Right cardiac atrium (tissue), 5 donors: ENCODE measurements around the gene IGSF10. TPM values are rescaled to one million over a fixed set of nuclear protein-coding genes. Genes with fewer than 3 reads are reported as not detected.

ENCODE experiments used
- ATAC-seq, 2 donors: fragments of 200-7000 bp; cut with Tn5 transposase; one replicate each; pipeline versions ENCODE4 v1.8.0 to v1.9.1; 2020; ENCODE audit warnings: moderate library complexity in 2 of 2, mild to moderate bottlenecking in 1 of 2
- DNase-seq, 3 donors: peaks; one replicate each; pipeline ENCODE4 v3.0.0-alpha.2; 2020
- H3K27ac ChIP-seq: one replicate; pipeline ENCODE4 v1.5.1; 2013; ENCODE audit warnings: mild to moderate bottlenecking, low read length, control low read depth, moderate library complexity
- H3K27me3 ChIP-seq: one replicate; pipeline ENCODE4 v1.6.1; 2013; ENCODE audit not compliant: control insufficient read depth, insufficient read depth
- H3K4me1 ChIP-seq: one replicate; pipeline ENCODE4 v1.6.1; 2013; ENCODE audit warnings: low read length; ENCODE audit not compliant: control insufficient read depth, insufficient read depth
- H3K4me3 ChIP-seq: one replicate; pipeline ENCODE4 v1.5.1; 2013; ENCODE audit warnings: low read length, control low read depth
- H3K9me3 ChIP-seq: one replicate; pipeline ENCODE4 v1.6.1; 2013; ENCODE audit warnings: low read length; ENCODE audit not compliant: control insufficient read depth
- WGBS: extraction: QIAGEN DNeasy Blood & Tissue Kit; methylation state at CpG from one replicate; pipeline ENCODE4 v1.1.7; 2013; 5-methylcytosine and 5-hydroxymethylcytosine counted together
- intact Hi-C, 4 donors: fragments of 100-400 bp; cut with DNase I; formaldehyde crosslinking; loops; one replicate each; pipeline versions ENCODE4 v1.11.0 to v1.14.0; 2022 to 2023
- polyA plus RNA-seq: library from polyadenylated mRNA; stranded (reverse); fragments of 200-250 nt; gene quantifications from one replicate; pipeline ENCODE4 v1.2.3, GENCODE V29; 2013
- total RNA-seq, 4 donors: library from RNA; stranded (reverse); fragmentation: NEBNext Ultra II Directional; extraction: Animal tissue kit (Norgen Biotek cat#: 25700); gene quantifications; one replicate each; pipeline ENCODE4 v1.2.1, GENCODE V29; 2021
- donor health status: healthy with polysubstance abuse.
- donor health status: DM: no; HTN: yes; CAD: no.
- donor health status: DM: no; HTN: no; CAD: no.
- donor health status: DM: no; HTN: yes; CAD: no; lungs with severe emphysema.
- donor health status: DM: yes; HTN: yes; CAD: no.

The IGSF10 gene
- total and polyA plus RNA-seq, 5 donors = 5.0 to 19.3 (median 12.5) TPM

- Histone ChIP-seq H3K27me3 (no peaks in the 10 kb centered on the region), H3K9me3 (no peaks in the 10 kb centered on the region), H3K4me1 (no peaks in the 10 kb centered on the region), H3K4me3 (no peak overlapping the region), H3K27ac (no peak overlapping the region)
- ATAC-seq (no peak), DNase-seq (no peak)
- intact Hi-C loops = loop anchor here in 1 of 4 donors (10.0 kb wide), 1 partner anchor 372 kb away; no protein-coding TSS in a partner anchor
- 90% methylated on average over 6 of the region's 6 CpGs for WGBS
Observed at GRCh38 chr3:151462278-151462780, 1.5 kb upstream of the IGSF10 start.

- 38% methylated on average over 2 of the region's 2 CpGs for WGBS
- peak overlapping the region; percentile 49 for H3K27ac ChIP-seq
- no peaks in the 10 kb centered on the region for H3K27me3 ChIP-seq
- no peaks in the 10 kb centered on the region for H3K4me1 ChIP-seq
- ATAC-seq (peak in 1 of 2 donors; percentile 24), DNase-seq (no peak)
- intact Hi-C loops = loop anchor here in 1 of 4 donors (10.0 kb wide), 1 partner anchor 375 kb away; no protein-coding TSS in a partner anchor
- peak overlapping the region; percentile 42 for H3K4me3 ChIP-seq
- H3K9me3 ChIP-seq = no peaks in the 10 kb centered on the region
Observed at GRCh38 chr3:151460228-151460627, 633 bp downstream of the IGSF10 start.

DNA sequence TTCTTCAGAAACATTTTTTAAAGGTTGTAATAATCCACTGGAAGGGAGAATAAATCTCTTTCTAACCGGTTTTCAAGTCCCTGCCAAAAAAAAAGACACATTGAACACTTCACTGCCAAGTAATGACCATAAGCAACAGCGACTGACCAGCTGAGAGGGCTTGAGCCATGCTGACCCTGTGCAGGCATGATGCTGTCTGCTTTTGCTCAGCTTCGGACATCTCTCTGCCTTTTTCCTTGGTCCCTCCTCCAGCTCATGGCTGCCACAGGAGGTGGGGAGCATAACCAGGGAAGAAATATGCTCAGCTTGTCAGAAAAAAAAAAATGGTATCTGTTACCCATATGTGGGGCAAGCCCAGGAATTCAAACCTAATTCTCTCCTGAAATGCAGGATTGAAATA lies 1.5 kb downstream of the IGSF10 start:
- intact Hi-C loops = no loop called here
- H3K4me3 ChIP-seq = peak overlapping the region; percentile 42

GRCh38 chr3:151456065-151456464 lies 4.8 kb downstream of the IGSF10 start:
- Histone ChIP-seq H3K27me3 (no peaks in the 10 kb centered on the region), H3K9me3 (no peaks in the 10 kb centered on the region), H3K27ac (no peak overlapping the region), H3K4me3 (no peak overlapping the region), H3K4me1 (no peaks in the 10 kb centered on the region)
- no peak for ATAC-seq
- WGBS = 92% methylated on average over 3 of the region's 3 CpGs
- intact Hi-C loops = no loop called here
- no peak for DNase-seq

More for the DNA sequence above, 1.5 kb downstream of the IGSF10 start:
- peak in 2 of 3 donors; percentile 41 to 59 for DNase-seq
- ATAC-seq = peak; percentile 56 to 84
- Histone ChIP-seq H3K9me3 (no peaks in the 10 kb centered on the region), H3K27ac (no peak overlapping the region), H3K27me3 (no peaks in the 10 kb centered on the region), H3K4me1 (no peaks in the 10 kb centered on the region)
- WGBS = 36% methylated on average over 3 of the region's 3 CpGs

DNA sequence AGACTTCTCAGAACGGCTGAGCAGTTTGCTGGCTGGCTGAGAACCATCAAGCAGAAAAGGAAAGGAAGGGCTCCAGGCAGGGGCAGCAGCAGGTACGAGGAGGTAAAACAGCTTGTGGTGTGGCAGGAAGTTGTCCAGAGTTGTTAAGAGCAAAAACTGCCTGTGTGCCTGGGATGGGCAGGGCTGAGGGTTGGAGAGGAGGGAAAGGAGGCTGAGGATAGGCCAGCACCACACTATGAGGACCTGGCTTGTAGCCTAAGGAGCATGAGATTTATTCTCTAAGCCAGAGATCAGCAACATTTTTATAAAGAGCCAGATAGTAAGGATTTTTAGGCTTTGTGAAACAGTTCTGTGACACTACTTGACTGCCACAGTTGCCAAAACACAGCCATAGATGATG lies 8.0 kb downstream of the IGSF10 start:
- H3K4me1 ChIP-seq = no peaks in the 10 kb centered on the region
- H3K27ac ChIP-seq = no peak overlapping the region
- H3K27me3 ChIP-seq = no peaks in the 10 kb centered on the region
- ATAC-seq = no peak
- WGBS = 37% methylated on average over 2 of the region's 2 CpGs
- no peak for DNase-seq
- intact Hi-C loops = no loop called here
- no peak overlapping the region for H3K4me3 ChIP-seq
- no peaks in the 10 kb centered on the region for H3K9me3 ChIP-seq

DNA sequence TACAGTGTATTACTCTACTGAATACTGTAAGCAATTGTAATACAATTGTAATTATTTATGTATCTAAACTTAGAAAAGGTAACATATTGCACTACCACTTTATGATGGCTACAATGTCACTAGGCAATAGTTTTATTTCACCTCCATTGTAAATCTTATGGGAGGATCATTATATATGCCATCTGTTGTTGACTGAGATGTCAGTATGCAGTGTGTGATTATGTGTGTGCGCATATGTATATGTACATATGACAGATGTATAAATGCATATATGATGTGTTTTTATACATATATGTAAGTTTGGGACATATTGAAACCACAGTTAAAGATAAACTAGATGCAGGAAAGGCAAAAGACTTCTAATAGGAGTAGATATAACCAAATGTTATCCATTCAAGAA lies 8.5 kb downstream of the IGSF10 start:
- H3K9me3 ChIP-seq = no peaks in the 10 kb centered on the region
- DNase-seq (no peak), ATAC-seq (no peak)
- 40% methylated on average over 1 of the region's 1 CpG for WGBS
- intact Hi-C loops = no loop called here
- no peak overlapping the region for H3K27ac ChIP-seq
- no peak overlapping the region for H3K4me3 ChIP-seq
- H3K27me3 ChIP-seq = no peaks in the 10 kb centered on the region
- no peaks in the 10 kb centered on the region for H3K4me1 ChIP-seq

- intact Hi-C loops = loop anchor here in 3 of 4 donors (5.0 to 10.0 kb wide), 4 partner anchors 209 to 469 kb away; no protein-coding TSS in a partner anchor
- ATAC-seq = no peak
- Histone ChIP-seq H3K4me1 (no peaks in the 10 kb centered on the region), H3K4me3 (no peak overlapping the region), H3K27me3 (no peaks in the 10 kb centered on the region), H3K9me3 (no peaks in the 10 kb centered on the region), H3K27ac (no peak overlapping the region)
- WGBS = 55% methylated on average over 3 of the region's 3 CpGs
- DNase-seq = no peak
Observed at GRCh38 chr3:151446002-151446340, 14.9 kb downstream of the IGSF10 start.

DNA sequence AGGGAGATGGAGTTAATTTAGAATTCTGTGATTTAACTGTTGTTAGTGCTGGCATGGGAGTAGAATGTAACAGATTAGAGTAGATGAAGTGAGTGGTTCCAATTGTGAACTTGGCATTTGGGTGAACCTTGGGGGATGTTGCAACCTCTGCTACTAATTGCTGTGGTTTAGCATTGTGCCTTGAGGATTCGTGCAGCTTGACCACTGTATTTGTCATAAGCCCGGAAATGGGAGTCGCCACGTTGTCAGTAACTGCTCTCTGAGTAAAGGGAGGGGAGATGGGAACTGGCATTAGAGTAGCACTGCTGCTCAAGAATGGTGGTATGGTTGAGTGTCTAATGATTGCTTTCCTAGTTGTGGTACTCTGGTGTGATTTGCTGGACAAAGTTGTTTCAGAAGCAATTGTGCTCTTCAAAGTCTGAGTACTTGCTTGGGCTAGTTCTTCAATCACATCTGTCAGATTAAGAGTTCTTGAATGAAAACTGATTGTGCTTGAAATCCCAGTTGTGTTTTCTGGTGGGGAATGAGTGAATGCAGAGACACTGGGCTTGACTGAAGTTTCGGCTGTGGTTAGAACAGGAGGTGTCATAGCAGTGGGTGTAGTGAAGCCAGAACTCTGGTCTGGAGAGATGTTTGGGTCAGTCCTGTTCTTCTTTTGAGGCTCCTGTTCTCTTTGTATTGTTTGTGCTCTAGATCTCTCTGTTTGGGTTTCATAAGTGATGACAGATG lies 15.4 kb downstream of the IGSF10 start:
- H3K9me3 ChIP-seq = no peaks in the 10 kb centered on the region
- intact Hi-C loops = loop anchor here in 3 of 4 donors (5.0 to 10.0 kb wide), 4 partner anchors 209 to 469 kb away; no protein-coding TSS in a partner anchor
- H3K4me3 ChIP-seq = no peak overlapping the region
- no peaks in the 10 kb centered on the region for H3K27me3 ChIP-seq
- DNase-seq (peak; percentile 38 to 71 (median 49)), ATAC-seq (peak; percentile 86 to 89)
- H3K27ac ChIP-seq = no peak overlapping the region
- no peaks in the 10 kb centered on the region for H3K4me1 ChIP-seq
- WGBS = 57% methylated on average over 5 of the region's 5 CpGs

DNA sequence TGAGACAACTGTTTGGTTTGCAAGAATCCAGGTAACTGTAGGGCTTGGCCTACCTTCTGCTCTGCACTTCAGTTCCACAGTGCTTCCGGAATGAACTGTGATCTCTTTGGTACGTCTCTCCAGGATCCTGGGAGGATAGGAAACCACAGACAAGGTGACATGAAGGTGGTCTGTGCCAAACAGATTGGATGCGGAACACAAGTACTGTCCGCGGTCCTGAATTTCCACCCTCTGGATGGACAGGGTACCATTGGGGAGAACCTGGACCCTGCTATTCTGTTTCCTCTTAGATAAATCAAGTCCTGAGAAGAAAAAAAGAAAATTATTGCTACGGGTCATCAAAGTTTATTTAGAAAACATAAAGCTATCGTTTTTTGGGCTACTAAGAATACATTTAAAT lies 17.3 kb downstream of the IGSF10 start:
- Histone ChIP-seq H3K4me1 (no peaks in the 10 kb centered on the region), H3K9me3 (no peaks in the 10 kb centered on the region), H3K4me3 (no peak overlapping the region), H3K27me3 (no peaks in the 10 kb centered on the region), H3K27ac (no peak overlapping the region)
- intact Hi-C loops = loop anchor here in 3 of 4 donors (5.0 to 10.0 kb wide), 6 partner anchors 211 to 474 kb away; no protein-coding TSS in a partner anchor
- ATAC-seq (no peak), DNase-seq (no peak)
- WGBS = 73% methylated on average over 7 of the region's 7 CpGs

- H3K27ac ChIP-seq = no peak overlapping the region
- 94% methylated on average over 1 of the region's 1 CpG for WGBS
- intact Hi-C loops = loop anchor here in 3 of 4 donors (5.0 to 10.0 kb wide), 6 partner anchors 214 to 476 kb away; no protein-coding TSS in a partner anchor
Observed at GRCh38 chr3:151440940-151441339, 19.9 kb downstream of the IGSF10 start.

GRCh38 chr3:151439652-151440125 lies 21.2 kb downstream of the IGSF10 start:
- ATAC-seq = peak; percentile 79 to 84
- WGBS = 32% methylated on average over 3 of the region's 3 CpGs
- Histone ChIP-seq H3K27ac (no peak overlapping the region), H3K9me3 (no peaks in the 10 kb centered on the region), H3K4me3 (no peak overlapping the region), H3K27me3 (no peaks in the 10 kb centered on the region), H3K4me1 (no peaks in the 10 kb centered on the region)
- intact Hi-C loops = loop anchor here (5.0 to 10.0 kb wide), 6 partner anchors 215 to 478 kb away; no protein-coding TSS in a partner anchor
- DNase-seq = no peak

More at GRCh38 chr3:151440940-151441339, 19.9 kb downstream of the IGSF10 start:
- no peak for ATAC-seq
- Histone ChIP-seq H3K4me3 (peak overlapping the region; percentile 20), H3K9me3 (no peaks in the 10 kb centered on the region), H3K27me3 (no peaks in the 10 kb centered on the region), H3K4me1 (no peaks in the 10 kb centered on the region)
- DNase-seq = no peak
